Measurements from ENCODE around the gene FAM53A.

Gene FAM53A

GRCh38 chr4:1601852-1602654 is 82.1 kb downstream of the FAM53A start:
- DNase-seq, result no peak

- no peak for DNase-seq
Measured at GRCh38 chr4:1601533-1601835, 82.6 kb downstream of the FAM53A start.

- DNase-seq, result no peak
Measured at GRCh38 chr4:1600811-1601532, 83.1 kb downstream of the FAM53A start.

GRCh38 chr4:1600211-1600780 is 83.8 kb downstream of the FAM53A start:
- DNase-seq, result no peak

GRCh38 chr4:1599491-1600210 is 84.5 kb downstream of the FAM53A start:
- DNase-seq, result no peak

- no peak for DNase-seq
Measured at GRCh38 chr4:1599026-1599481, 85.1 kb downstream of the FAM53A start.

- DNase-seq, result no peak
Measured at GRCh38 chr4:1598206-1599025, 85.7 kb downstream of the FAM53A start.

- DNase-seq, result no peak
Measured at GRCh38 chr4:1597021-1597931, 86.8 kb downstream of the FAM53A start.

- no peak for DNase-seq
Measured at GRCh38 chr4:1596393-1596792, 87.7 kb downstream of the FAM53A start.

GRCh38 chr4:1595789-1596325 is 88.3 kb downstream of the FAM53A start:
- no peak for DNase-seq

- no peak for DNase-seq
Measured at GRCh38 chr4:1594871-1595788, 89.0 kb downstream of the FAM53A start.

- no peak for DNase-seq
Measured at GRCh38 chr4:1593881-1594345, 90.2 kb downstream of the FAM53A start.

GRCh38 chr4:1593458-1593857 is 90.7 kb downstream of the FAM53A start:
- DNase-seq, result no peak

GRCh38 chr4:1592709-1593417 is 91.2 kb downstream of the FAM53A start:
- DNase-seq, result no peak

- DNase-seq, result no peak
Measured at GRCh38 chr4:1592068-1592708, 91.9 kb downstream of the FAM53A start.

- DNase-seq, result no peak
Measured at GRCh38 chr4:1591107-1591506, 93.0 kb downstream of the FAM53A start.

GRCh38 chr4:1590244-1590643 is 93.9 kb downstream of the FAM53A start:
- DNase-seq, result no peak

Data from NCI-H1048 (cell line).